ENCODE measurements around the gene PHACTR3. TPM values are rescaled to one million over a fixed set of nuclear protein-coding genes. Genes with fewer than 3 reads are reported as not detected.

Gene PHACTR3
- total and polyA plus RNA-seq, 4 donors: 0.14 to 0.42 (median 0.17) TPM

DNA sequence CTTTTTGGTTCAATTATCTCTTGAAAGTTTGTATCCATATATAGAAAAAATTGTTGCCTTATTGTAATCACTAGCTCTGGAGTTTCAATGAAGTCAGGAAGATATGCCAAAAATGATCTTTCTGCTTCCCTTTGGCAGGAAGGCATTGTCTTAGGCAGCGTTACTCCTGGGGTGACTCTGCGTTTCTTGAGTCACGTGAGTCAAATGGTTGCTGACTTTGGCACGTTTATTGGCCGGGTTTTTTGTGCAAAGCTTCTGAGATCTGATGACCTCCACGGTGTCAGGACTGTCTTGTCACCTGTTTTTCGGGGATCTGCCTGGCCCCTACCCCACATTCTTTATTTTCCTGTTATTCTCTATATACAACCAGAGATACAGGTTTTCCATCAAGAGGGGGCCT, 10.4 kb downstream of the PHACTR3 start:
- H3K27ac ChIP-seq (ENCODE audit: low read depth in 1 of 2, low read length in 2 of 2): no peak overlapping the region
- H3K4me1 ChIP-seq (ENCODE audit: control insufficient read depth in 4 of 4, insufficient read depth in 4 of 4, low read length in 3 of 4): no peaks in the 10 kb centered on the region
- no peaks in the 10 kb centered on the region for H3K9me3 ChIP-seq (ENCODE audit: control insufficient read depth in 4 of 4, low read length in 3 of 4)
- no peak overlapping the region for H3K9ac ChIP-seq (ENCODE audit: low read depth in 1 of 2, low read length in 2 of 2)
- H3K27me3 ChIP-seq (ENCODE audit: control insufficient read depth in 4 of 4, insufficient read depth in 4 of 4, low read length in 3 of 4): peaks cover 0 to 9% (median 1%) of the 10 kb centered on the region in 4 donors
- no peak overlapping the region for H3K4me3 ChIP-seq (ENCODE audit: low read depth in 1 of 3, low read length in 3 of 3)
- DNase-seq (ENCODE audit: low spot score): no peak
- 66% methylated on average over 7 of the region's 7 CpGs for WGBS
- TF ChIP-seq HNF4A (conservative IDR thresholded peaks at IDR 0.05) (no peak), SP1 (IDR thresholded peaks at IDR 0.05) (no peak), YY1 (IDR thresholded peaks at IDR 0.05) (no peak), NR2F2 (IDR thresholded peaks at IDR 0.05) (no peak), RXRA (IDR thresholded peaks at IDR 0.05) (no peak), FOXA1 (IDR thresholded peaks at IDR 0.05) (no peak), RAD21 (IDR thresholded peaks at IDR 0.05) (no peak), TAF1 (conservative IDR thresholded peaks at IDR 0.05) (no peak), HNF4G (IDR thresholded peaks at IDR 0.05) (no peak), EGR1 (IDR thresholded peaks at IDR 0.05; ENCODE audit: low read depth in 2 of 2) (no peak), JUND (IDR thresholded peaks at IDR 0.05) (no peak), GABPA (IDR thresholded peaks at IDR 0.05 in 1 of 2, conservative IDR thresholded peaks at IDR 0.05 in 1 of 2) (no peak), FOXA2 (IDR thresholded peaks at IDR 0.05) (no peak)
- TF ChIP-seq, protein P1, sequence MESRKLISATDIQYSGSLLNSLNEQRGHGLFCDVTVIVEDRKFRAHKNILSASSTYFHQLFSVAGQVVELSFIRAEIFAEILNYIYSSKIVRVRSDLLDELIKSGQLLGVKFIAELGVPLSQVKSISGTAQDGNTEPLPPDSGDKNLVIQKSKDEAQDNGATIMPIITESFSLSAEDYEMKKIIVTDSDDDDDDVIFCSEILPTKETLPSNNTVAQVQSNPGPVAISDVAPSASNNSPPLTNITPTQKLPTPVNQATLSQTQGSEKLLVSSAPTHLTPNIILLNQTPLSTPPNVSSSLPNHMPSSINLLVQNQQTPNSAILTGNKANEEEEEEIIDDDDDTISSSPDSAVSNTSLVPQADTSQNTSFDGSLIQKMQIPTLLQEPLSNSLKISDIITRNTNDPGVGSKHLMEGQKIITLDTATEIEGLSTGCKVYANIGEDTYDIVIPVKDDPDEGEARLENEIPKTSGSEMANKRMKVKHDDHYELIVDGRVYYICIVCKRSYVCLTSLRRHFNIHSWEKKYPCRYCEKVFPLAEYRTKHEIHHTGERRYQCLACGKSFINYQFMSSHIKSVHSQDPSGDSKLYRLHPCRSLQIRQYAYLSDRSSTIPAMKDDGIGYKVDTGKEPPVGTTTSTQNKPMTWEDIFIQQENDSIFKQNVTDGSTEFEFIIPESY (IDR thresholded peaks at IDR 0.05): no peak
- no peaks in the 10 kb centered on the region for H3K36me3 ChIP-seq (ENCODE audit: control insufficient read depth in 4 of 4, insufficient read depth in 3 of 4, low read depth in 1 of 4, low read length in 3 of 4)

DNA sequence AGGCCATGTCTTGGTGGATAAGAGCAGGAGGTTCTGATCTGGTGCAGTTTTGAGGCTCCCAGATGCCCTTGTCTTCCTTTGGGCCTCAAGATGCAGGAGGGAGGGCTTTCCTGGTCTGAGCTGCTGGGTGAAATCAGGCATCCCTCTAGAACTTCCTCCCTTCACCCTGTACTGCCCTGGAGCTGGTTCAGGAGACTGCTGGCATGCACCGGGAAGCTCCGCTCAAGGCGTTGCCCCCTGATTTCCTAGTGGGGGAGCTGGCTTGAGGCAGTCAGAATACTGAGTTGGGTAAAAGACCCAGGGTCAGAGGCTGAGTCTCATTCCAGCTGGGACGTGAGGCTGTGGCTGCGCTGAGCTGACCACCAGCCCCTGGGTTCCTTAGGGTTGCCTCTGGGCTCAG, 12.0 kb downstream of the PHACTR3 start:
- H3K27ac ChIP-seq (ENCODE audit: low read depth in 1 of 2, low read length in 2 of 2): no peak overlapping the region
- no peaks in the 10 kb centered on the region for H3K4me1 ChIP-seq (ENCODE audit: control insufficient read depth in 4 of 4, insufficient read depth in 4 of 4, low read length in 3 of 4)
- H3K9me3 ChIP-seq (ENCODE audit: control insufficient read depth in 4 of 4, low read length in 3 of 4): no peaks in the 10 kb centered on the region
- H3K4me3 ChIP-seq (ENCODE audit: low read depth in 1 of 3, low read length in 3 of 3): no peak overlapping the region
- peaks cover 0 to 9% (median 1%) of the 10 kb centered on the region in 4 donors for H3K27me3 ChIP-seq (ENCODE audit: control insufficient read depth in 4 of 4, insufficient read depth in 4 of 4, low read length in 3 of 4)
- no peak overlapping the region for H3K9ac ChIP-seq (ENCODE audit: low read depth in 1 of 2, low read length in 2 of 2)
- TF ChIP-seq, protein P2, sequence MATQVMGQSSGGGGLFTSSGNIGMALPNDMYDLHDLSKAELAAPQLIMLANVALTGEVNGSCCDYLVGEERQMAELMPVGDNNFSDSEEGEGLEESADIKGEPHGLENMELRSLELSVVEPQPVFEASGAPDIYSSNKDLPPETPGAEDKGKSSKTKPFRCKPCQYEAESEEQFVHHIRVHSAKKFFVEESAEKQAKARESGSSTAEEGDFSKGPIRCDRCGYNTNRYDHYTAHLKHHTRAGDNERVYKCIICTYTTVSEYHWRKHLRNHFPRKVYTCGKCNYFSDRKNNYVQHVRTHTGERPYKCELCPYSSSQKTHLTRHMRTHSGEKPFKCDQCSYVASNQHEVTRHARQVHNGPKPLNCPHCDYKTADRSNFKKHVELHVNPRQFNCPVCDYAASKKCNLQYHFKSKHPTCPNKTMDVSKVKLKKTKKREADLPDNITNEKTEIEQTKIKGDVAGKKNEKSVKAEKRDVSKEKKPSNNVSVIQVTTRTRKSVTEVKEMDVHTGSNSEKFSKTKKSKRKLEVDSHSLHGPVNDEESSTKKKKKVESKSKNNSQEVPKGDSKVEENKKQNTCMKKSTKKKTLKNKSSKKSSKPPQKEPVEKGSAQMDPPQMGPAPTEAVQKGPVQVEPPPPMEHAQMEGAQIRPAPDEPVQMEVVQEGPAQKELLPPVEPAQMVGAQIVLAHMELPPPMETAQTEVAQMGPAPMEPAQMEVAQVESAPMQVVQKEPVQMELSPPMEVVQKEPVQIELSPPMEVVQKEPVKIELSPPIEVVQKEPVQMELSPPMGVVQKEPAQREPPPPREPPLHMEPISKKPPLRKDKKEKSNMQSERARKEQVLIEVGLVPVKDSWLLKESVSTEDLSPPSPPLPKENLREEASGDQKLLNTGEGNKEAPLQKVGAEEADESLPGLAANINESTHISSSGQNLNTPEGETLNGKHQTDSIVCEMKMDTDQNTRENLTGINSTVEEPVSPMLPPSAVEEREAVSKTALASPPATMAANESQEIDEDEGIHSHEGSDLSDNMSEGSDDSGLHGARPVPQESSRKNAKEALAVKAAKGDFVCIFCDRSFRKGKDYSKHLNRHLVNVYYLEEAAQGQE (IDR thresholded peaks at IDR 0.05): no peak
- no peak for TF ChIP-seq TAF1 (conservative IDR thresholded peaks at IDR 0.05)
- no peak for TF ChIP-seq FOXA1 (IDR thresholded peaks at IDR 0.05)
- TF ChIP-seq, protein P3, sequence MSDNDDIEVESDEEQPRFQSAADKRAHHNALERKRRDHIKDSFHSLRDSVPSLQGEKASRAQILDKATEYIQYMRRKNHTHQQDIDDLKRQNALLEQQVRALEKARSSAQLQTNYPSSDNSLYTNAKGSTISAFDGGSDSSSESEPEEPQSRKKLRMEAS (IDR thresholded peaks at IDR 0.05): no peak
- TF ChIP-seq YY1 (IDR thresholded peaks at IDR 0.05): no peak
- TF ChIP-seq SP1 (IDR thresholded peaks at IDR 0.05): no peak
- TF ChIP-seq FOXA2 (IDR thresholded peaks at IDR 0.05): no peak
- TF ChIP-seq, protein P4, sequence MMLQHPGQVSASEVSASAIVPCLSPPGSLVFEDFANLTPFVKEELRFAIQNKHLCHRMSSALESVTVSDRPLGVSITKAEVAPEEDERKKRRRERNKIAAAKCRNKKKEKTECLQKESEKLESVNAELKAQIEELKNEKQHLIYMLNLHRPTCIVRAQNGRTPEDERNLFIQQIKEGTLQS (IDR thresholded peaks at IDR 0.05): no peak
- TF ChIP-seq, protein P1 (IDR thresholded peaks at IDR 0.05): no peak
- no peak for TF ChIP-seq RXRA (IDR thresholded peaks at IDR 0.05)
- no peak for TF ChIP-seq RAD21 (IDR thresholded peaks at IDR 0.05)
- no peak for TF ChIP-seq HNF4A (conservative IDR thresholded peaks at IDR 0.05)
- no peak for TF ChIP-seq HNF4G (IDR thresholded peaks at IDR 0.05)
- no peak for TF ChIP-seq JUND (IDR thresholded peaks at IDR 0.05)
- TF ChIP-seq, protein P5, sequence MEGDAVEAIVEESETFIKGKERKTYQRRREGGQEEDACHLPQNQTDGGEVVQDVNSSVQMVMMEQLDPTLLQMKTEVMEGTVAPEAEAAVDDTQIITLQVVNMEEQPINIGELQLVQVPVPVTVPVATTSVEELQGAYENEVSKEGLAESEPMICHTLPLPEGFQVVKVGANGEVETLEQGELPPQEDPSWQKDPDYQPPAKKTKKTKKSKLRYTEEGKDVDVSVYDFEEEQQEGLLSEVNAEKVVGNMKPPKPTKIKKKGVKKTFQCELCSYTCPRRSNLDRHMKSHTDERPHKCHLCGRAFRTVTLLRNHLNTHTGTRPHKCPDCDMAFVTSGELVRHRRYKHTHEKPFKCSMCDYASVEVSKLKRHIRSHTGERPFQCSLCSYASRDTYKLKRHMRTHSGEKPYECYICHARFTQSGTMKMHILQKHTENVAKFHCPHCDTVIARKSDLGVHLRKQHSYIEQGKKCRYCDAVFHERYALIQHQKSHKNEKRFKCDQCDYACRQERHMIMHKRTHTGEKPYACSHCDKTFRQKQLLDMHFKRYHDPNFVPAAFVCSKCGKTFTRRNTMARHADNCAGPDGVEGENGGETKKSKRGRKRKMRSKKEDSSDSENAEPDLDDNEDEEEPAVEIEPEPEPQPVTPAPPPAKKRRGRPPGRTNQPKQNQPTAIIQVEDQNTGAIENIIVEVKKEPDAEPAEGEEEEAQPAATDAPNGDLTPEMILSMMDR (IDR thresholded peaks at IDR 0.05; ENCODE audit: low read depth, low read length, missing input control): no peak
- TF ChIP-seq NR2F2 (IDR thresholded peaks at IDR 0.05): no peak
- TF ChIP-seq GABPA (IDR thresholded peaks at IDR 0.05 in 1 of 2, conservative IDR thresholded peaks at IDR 0.05 in 1 of 2): no peak
- TF ChIP-seq EGR1 (IDR thresholded peaks at IDR 0.05; ENCODE audit: low read depth in 2 of 2): no peak
- no peak for DNase-seq (ENCODE audit: low spot score)
- WGBS: 74% methylated on average over 5 of the region's 5 CpGs
- H3K36me3 ChIP-seq (ENCODE audit: control insufficient read depth in 4 of 4, insufficient read depth in 3 of 4, low read depth in 1 of 4, low read length in 3 of 4): no peaks in the 10 kb centered on the region

All from liver (tissue), 9 donors.